GM06990 (cell line): ENCODE results near the gene CFHR3.
"Not testable (repeated sequence)": the region's sequence is repeated elsewhere in the genome, so short reads cannot be mapped to it uniquely, and the experiment has no call there.

Source experiments
- DNase-seq: peaks from one replicate; pipeline ENCODE4 v3.0.0-alpha.2; 2011; ENCODE audit not compliant: insufficient read length; ENCODE audit errors: extremely low read depth
- H3K27me3 ChIP-seq: replicated peaks from 2 replicates; pipeline ENCODE4 v1.6.0; 2011; ENCODE audit warnings: low read length; ENCODE audit not compliant: control insufficient read depth, insufficient read depth
- H3K36me3 ChIP-seq: 2 replicates; pipeline ENCODE4 v1.5.1; 2011; ENCODE audit warnings: low read length; ENCODE audit not compliant: control insufficient read depth, insufficient read depth
- H3K4me3 ChIP-seq: replicated peaks from 2 replicates; pipeline ENCODE4 v1.5.1; 2011; ENCODE audit warnings: low read depth, mild to moderate bottlenecking, control low read depth, low read length
- TF ChIP-seq, protein P1 (sequence below): IDR thresholded peaks from 2 replicates; pipeline ENCODE4 v1.5.1; 2011; ENCODE audit warnings: low read length, control low read depth, mild to moderate bottlenecking, inconsistent platforms; ENCODE audit not compliant: insufficient read depth, poor library complexity, severe bottlenecking

The CFHR3 gene

DNA sequence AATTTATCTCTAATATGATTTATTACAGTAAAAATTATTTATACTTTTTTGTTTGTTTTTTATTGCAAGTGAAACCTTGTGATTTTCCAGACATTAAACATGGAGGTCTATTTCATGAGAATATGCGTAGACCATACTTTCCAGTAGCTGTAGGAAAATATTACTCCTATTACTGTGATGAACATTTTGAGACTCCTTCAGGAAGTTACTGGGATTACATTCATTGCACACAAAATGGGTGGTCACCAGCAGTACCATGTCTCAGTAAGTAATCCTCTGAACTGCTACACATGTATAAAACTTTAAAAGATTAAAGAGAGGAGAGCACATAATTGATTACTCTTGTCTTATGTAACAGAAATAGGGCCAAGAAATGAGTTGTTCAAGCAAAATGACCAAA, 4.5 kb downstream of the CFHR3 start:
- no peaks in the 10 kb centered on the region for H3K27me3 ChIP-seq
- no peak for DNase-seq
- no peak overlapping the region for H3K4me3 ChIP-seq
- no peaks in the 10 kb centered on the region for H3K36me3 ChIP-seq
- TF ChIP-seq, protein P1, sequence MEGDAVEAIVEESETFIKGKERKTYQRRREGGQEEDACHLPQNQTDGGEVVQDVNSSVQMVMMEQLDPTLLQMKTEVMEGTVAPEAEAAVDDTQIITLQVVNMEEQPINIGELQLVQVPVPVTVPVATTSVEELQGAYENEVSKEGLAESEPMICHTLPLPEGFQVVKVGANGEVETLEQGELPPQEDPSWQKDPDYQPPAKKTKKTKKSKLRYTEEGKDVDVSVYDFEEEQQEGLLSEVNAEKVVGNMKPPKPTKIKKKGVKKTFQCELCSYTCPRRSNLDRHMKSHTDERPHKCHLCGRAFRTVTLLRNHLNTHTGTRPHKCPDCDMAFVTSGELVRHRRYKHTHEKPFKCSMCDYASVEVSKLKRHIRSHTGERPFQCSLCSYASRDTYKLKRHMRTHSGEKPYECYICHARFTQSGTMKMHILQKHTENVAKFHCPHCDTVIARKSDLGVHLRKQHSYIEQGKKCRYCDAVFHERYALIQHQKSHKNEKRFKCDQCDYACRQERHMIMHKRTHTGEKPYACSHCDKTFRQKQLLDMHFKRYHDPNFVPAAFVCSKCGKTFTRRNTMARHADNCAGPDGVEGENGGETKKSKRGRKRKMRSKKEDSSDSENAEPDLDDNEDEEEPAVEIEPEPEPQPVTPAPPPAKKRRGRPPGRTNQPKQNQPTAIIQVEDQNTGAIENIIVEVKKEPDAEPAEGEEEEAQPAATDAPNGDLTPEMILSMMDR = no peak

DNA sequence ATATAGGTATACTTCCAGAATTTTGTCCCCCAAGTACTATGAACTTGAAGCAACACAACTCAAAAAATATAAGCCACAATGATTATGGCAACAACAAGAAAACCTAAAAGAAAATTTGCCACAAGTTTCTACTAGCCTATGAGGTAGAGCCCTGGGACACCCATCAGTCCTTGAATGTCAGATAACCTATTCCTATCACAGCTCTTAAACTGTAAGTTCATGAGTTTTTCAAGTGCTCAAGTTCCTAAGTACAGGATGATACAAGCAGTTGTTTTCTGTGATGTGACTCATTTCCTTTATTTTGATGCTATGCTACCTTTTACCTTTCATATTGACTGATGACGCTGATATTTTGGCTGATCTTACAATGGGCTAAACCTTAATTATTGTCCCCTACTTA, 16.6 kb downstream of the CFHR3 start:
- H3K36me3 ChIP-seq, H3K27me3 ChIP-seq, DNase-seq: not testable (repeated sequence)

DNA sequence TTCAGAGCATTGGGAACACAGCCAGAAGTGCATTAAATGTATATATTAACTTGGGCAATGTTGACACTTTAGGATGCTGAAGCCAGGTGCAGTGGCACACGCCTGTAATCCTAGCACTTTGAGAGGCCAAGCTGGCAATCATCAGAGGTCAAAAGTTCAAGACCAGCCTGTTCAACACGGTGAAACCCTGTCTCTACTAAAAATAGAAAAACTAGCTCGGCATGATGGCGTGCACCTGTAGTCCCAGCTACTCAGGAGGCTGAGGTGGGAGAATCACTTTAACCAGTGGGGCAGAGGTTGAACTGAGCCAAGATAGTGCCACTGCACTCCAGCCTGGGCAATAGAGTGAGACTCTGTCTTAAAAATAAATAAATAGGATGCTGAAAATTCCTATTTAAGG, 19.5 kb downstream of the CFHR3 start:
- not testable (repeated sequence) for DNase-seq, H3K4me3 ChIP-seq, H3K27me3 ChIP-seq, H3K36me3 ChIP-seq

More for the DNA sequence above, 16.6 kb downstream of the CFHR3 start:
- H3K4me3 ChIP-seq = not testable (repeated sequence)

DNA sequence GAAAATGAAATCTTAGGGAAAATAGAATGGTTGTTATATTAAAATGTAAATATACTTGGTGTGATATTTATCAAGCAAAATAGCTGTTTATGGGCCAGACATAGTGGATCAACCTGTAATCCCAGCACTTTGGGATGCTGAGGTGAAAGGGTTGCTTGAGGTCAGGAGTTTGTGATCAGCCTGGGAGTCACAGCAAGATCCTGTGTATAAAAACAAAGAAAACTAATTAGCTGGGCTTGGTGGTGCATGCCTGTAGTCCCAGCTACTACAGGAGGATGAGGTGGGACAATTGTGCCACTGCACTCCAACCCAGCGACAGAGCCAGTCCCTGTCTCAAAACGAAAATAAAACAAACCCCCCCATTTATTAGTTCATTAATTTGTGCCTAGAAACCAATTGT, 23.3 kb downstream of the CFHR3 start:
- TF ChIP-seq, protein P1 = no peak
- no peaks in the 10 kb centered on the region for H3K36me3 ChIP-seq

DNA sequence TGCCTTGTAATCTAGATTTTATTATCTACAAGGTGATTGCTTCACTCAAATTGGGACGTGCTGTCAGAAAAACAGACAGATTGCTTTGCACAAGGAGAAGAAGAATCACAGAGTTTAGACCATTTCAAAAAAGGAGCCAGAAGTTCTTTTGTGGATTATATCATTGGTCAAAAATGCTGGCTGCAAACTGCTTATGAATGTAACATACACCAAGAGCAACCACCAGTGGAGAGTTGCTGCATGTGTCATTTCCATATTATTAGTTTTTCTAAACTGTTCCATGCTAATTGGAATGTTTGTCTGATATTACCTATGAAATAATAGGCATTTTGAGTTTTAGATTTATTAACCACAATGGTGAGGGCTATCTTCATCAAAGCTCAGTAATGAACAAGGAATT, 27.3 kb downstream of the CFHR3 start:
- H3K27me3 ChIP-seq, DNase-seq, H3K36me3 ChIP-seq, H3K4me3 ChIP-seq: not testable (repeated sequence)

More for the DNA sequence above, 23.3 kb downstream of the CFHR3 start:
- DNase-seq = no peak
- no peak overlapping the region for H3K4me3 ChIP-seq
- H3K27me3 ChIP-seq = no peaks in the 10 kb centered on the region

DNA sequence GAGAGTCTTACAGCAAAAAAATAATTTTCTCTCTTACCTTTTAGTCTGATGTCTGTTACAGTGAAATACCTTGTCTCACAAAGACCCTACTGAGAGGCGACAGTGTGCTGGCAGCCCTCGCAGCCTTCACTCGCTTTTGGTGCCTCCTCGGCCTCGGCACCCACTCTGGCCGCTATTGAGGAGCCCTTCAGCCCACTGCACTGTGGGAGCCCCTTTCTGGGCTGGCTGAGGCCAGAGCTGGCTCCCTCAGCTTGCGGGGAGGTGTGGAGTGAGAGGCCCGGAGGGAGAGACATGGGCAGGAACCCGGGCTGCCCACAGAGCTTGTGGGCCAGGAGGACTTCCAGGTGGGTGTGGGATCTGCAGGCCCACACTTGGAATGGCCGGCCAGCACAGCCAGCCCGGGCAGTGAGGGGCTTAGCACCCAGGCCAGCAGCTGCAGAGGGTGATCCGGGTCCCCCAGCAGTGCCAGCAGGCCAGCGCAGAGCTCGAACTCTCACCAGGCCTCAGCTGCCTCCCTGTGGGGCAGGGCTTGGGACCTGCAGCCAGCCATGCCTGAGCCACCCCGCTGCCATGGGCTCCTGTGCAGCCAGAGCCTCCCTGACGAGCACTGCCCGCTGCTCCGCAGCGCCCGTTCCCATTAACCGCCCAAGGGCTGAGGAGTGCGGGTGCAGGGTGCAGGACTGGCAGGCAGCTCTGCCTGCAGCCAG, 34.0 kb downstream of the CFHR3 start:
- Histone ChIP-seq H3K27me3 (no peaks in the 10 kb centered on the region), H3K36me3 (no peaks in the 10 kb centered on the region), H3K4me3 (no peak overlapping the region)
- no peak for DNase-seq
- TF ChIP-seq, protein P1 = no peak

DNA sequence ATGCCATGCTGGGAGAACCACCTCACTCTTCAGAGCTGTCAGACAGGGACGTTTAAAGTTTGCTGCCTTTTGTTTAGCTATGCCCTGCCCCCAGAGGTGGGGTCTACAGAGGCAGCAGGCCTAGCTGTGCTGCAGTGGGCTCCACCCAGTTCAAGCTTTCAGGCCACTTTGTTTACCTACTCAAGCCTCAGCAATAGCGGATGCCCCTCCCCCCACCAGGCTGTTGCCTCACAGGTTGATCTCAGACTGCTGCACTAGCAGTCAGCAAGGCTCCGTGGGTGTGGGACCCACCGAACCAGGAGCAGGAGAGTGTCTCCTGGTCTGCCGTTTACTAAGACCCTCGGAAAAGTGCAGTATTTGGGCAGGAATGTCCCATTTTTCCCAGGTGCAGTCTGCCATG, 42.8 kb downstream of the CFHR3 start:
- not testable (repeated sequence) for H3K36me3 ChIP-seq, H3K4me3 ChIP-seq, H3K27me3 ChIP-seq, DNase-seq

DNA sequence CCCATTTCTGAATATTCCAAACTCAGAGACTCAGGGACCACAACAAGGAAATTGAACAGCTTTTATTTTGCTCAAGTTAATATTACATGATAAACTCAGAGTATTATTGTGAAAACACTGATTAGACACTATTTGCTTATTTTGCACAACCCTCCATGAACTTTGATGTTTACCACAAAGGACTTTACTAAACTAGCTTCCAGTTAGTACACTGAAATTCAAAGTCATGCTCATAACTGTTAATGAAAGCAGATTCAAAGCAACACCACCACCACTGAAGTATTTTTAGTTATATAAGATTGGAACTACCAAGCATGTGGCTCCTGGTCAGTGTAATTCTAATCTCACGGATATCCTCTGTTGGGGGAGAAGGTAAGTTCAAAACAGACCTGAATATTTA, 44.9 kb downstream of the CFHR3 start, which contains the start of gene CFHR1:
Gene CFHR1, plus strand, starts transcription at position 201 of the 400 bp plus-strand sequence. Its CDS starts 114 bp downstream, at position 315.
- H3K27me3 ChIP-seq, H3K4me3 ChIP-seq, DNase-seq, H3K36me3 ChIP-seq: not testable (repeated sequence)
